MM.1S (cell line): ENCODE measurements around the gene FIG4.

Source experiments
- DNase-seq: peaks from one replicate; pipeline ENCODE4 v3.0.0-alpha.2; 2015
- H2AFZ ChIP-seq: fragments of 300-600 bp; sonication (generic); 2 replicates; pipeline ENCODE4 v1.6.0; 2016; ENCODE audit warnings: antibody characterized with exemption, low read length
- H3F3A ChIP-seq: fragments of 300-600 bp; sonication (generic); 2 replicates; pipeline ENCODE4 v1.6.1; 2016; ENCODE audit warnings: mild to moderate bottlenecking, antibody characterized with exemption, low read length, moderate library complexity, mixed read lengths; ENCODE audit not compliant: insufficient read depth
- H3K27ac ChIP-seq: fragments of 300-600 bp; sonication (generic); 2 replicates; pipeline ENCODE4 v1.5.1; 2016; ENCODE audit warnings: mild to moderate bottlenecking, low read length
- H3K27me3 ChIP-seq: fragments of 300-600 bp; sonication (generic); replicated peaks from 2 replicates; pipeline ENCODE4 v1.6.0; 2016; ENCODE audit warnings: low read length; ENCODE audit not compliant: insufficient read depth
- H3K36me3 ChIP-seq: fragments of 300-600 bp; sonication (generic); replicated peaks from 2 replicates; pipeline ENCODE4 v1.6.1; 2016; ENCODE audit warnings: mild to moderate bottlenecking, low read length, mixed read lengths; ENCODE audit not compliant: insufficient read depth
- H3K4me1 ChIP-seq: fragments of 300-600 bp; sonication (generic); 2 replicates; pipeline ENCODE4 v1.6.1; 2016; ENCODE audit warnings: low read length, mixed read lengths
- H3K4me2 ChIP-seq: fragments of 300-600 bp; sonication (generic); 2 replicates; pipeline ENCODE4 v1.6.0; 2016; ENCODE audit warnings: low read depth, low read length
- H3K4me3 ChIP-seq: fragments of 300-600 bp; sonication (generic); 2 replicates; pipeline ENCODE4 v1.5.1; 2016; ENCODE audit warnings: low read length, mixed read lengths
- H3K79me2 ChIP-seq: fragments of 300-600 bp; sonication (generic); 2 replicates; pipeline ENCODE4 v1.6.1; 2016; ENCODE audit warnings: mixed run types, low read length, mixed read lengths
- H3K9ac ChIP-seq: fragments of 300-600 bp; sonication (generic); 2 replicates; pipeline ENCODE4 v1.6.1; 2016; ENCODE audit warnings: low read length, mixed read lengths
- H3K9me2 ChIP-seq: fragments of 300-600 bp; sonication (generic); replicated peaks from 2 replicates; pipeline ENCODE4 v1.6.1; 2016; ENCODE audit warnings: mild to moderate bottlenecking, low read length, mixed read lengths; ENCODE audit not compliant: insufficient read depth
- H3K9me3 ChIP-seq: fragments of 300-600 bp; sonication (generic); replicated peaks from 2 replicates; pipeline ENCODE4 v1.6.1; 2016; ENCODE audit warnings: mild to moderate bottlenecking, low read length, mixed read lengths; ENCODE audit not compliant: insufficient read depth
- H4K20me1 ChIP-seq: fragments of 300-600 bp; sonication (generic); 2 replicates; pipeline ENCODE4 v1.6.1; 2016; ENCODE audit warnings: mild to moderate bottlenecking, low read length, moderate library complexity, mixed read lengths; ENCODE audit not compliant: insufficient read depth
- CTCF ChIP-seq: fragments of 300-600 bp; sonication (generic); IDR thresholded peaks from 2 replicates; pipeline ENCODE4 v1.5.1; 2016; ENCODE audit warnings: antibody characterized with exemption, low read length, mixed read lengths
- EZH2 ChIP-seq: fragments of 300-600 bp; sonication (generic); optimal IDR thresholded peaks from 2 replicates; pipeline ENCODE3; 2017; ENCODE audit warnings: low read depth, mild to moderate bottlenecking, antibody characterized with exemption, low read length, mixed read lengths
- EZH2phosphoT487 ChIP-seq: fragments of 300-600 bp; sonication (generic); IDR thresholded peaks from 2 replicates; pipeline ENCODE4 v1.6.1; 2018; ENCODE audit warnings: antibody characterized with exemption, low read length

The FIG4 gene

GRCh38 chr6:109807881-109808280 lies 116.8 kb downstream of the FIG4 start:
- no peaks in the 10 kb centered on the region for H3K4me1 ChIP-seq
- no peak overlapping the region for H2AFZ ChIP-seq
- H4K20me1 ChIP-seq = no peaks in the 10 kb centered on the region
- no peaks in the 10 kb centered on the region for H3K9me3 ChIP-seq
- TF ChIP-seq CTCF (no peak), EZH2phosphoT487 (no peak), EZH2 (no peak)
- no peak overlapping the region for H3K27ac ChIP-seq
- no peak overlapping the region for H3K4me2 ChIP-seq
- H3F3A ChIP-seq = no peaks in the 10 kb centered on the region
- H3K36me3 ChIP-seq = no peaks in the 10 kb centered on the region
- H3K9ac ChIP-seq = no peak overlapping the region
- no peaks in the 10 kb centered on the region for H3K27me3 ChIP-seq
- no peaks in the 10 kb centered on the region for H3K79me2 ChIP-seq
- DNase-seq = no peak
- no peaks in the 10 kb centered on the region for H3K9me2 ChIP-seq
- H3K4me3 ChIP-seq = no peak overlapping the region

DNA sequence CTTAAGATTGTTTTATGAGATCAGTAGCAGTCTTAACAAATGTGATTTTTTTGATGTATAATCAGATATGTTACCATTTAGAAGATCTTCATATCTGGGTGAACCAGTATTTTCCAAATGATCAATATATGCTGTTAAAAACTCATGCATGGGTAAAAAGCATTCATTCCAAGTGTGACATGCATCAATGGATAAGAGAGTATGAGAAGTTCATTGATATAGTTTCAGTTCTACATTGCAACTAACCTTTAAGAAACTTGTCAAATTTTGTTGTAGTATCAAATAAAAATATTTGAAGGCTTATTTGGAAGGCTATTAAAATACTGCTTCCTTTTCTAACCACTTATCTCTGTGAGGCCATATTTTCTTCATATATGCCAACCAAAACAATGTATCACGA lies 117.7 kb downstream of the FIG4 start:
- no peak for DNase-seq
- H3K4me1 ChIP-seq = no peaks in the 10 kb centered on the region
- H3K9ac ChIP-seq = no peak overlapping the region
- no peak for TF ChIP-seq CTCF
- no peak for TF ChIP-seq EZH2
- TF ChIP-seq EZH2phosphoT487 = no peak
- no peaks in the 10 kb centered on the region for H3F3A ChIP-seq
- H4K20me1 ChIP-seq = no peaks in the 10 kb centered on the region
- no peaks in the 10 kb centered on the region for H3K27me3 ChIP-seq
- no peaks in the 10 kb centered on the region for H3K36me3 ChIP-seq
- H3K9me2 ChIP-seq = no peaks in the 10 kb centered on the region
- no peak overlapping the region for H3K27ac ChIP-seq
- no peaks in the 10 kb centered on the region for H3K79me2 ChIP-seq
- H2AFZ ChIP-seq = no peak overlapping the region
- H3K4me3 ChIP-seq = no peak overlapping the region
- H3K9me3 ChIP-seq = no peaks in the 10 kb centered on the region
- no peak overlapping the region for H3K4me2 ChIP-seq

DNA sequence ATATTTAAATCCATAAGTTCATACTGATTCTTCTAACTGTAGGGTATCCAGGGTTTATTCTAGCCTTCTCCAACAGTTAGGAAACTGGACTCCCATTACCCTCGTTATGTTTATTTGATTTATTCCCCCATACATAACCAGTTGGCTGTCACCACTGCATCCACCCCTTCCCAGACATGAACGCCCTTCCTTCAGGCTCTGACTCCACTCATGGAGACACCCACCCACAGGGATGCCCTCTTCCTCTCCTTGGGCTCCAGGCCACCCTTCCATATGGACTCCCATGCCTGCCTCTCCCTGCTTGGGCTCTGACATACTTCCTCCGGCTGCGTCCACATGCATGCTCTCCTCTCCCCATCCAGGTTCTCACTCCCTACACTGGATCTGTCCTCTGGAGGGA lies 124.0 kb downstream of the FIG4 start:
- Histone ChIP-seq H3K79me2 (no peaks in the 10 kb centered on the region), H3K4me2 (no peak overlapping the region), H3K27me3 (no peaks in the 10 kb centered on the region), H3K4me3 (no peak overlapping the region), H3K4me1 (no peaks in the 10 kb centered on the region), H2AFZ (no peak overlapping the region), H3K27ac (no peak overlapping the region), H3K9me2 (no peaks in the 10 kb centered on the region), H3K36me3 (no peaks in the 10 kb centered on the region), H4K20me1 (no peaks in the 10 kb centered on the region), H3K9me3 (no peaks in the 10 kb centered on the region), H3K9ac (no peak overlapping the region), H3F3A (no peaks in the 10 kb centered on the region)
- DNase-seq = no peak
- TF ChIP-seq EZH2 = no peak

DNA sequence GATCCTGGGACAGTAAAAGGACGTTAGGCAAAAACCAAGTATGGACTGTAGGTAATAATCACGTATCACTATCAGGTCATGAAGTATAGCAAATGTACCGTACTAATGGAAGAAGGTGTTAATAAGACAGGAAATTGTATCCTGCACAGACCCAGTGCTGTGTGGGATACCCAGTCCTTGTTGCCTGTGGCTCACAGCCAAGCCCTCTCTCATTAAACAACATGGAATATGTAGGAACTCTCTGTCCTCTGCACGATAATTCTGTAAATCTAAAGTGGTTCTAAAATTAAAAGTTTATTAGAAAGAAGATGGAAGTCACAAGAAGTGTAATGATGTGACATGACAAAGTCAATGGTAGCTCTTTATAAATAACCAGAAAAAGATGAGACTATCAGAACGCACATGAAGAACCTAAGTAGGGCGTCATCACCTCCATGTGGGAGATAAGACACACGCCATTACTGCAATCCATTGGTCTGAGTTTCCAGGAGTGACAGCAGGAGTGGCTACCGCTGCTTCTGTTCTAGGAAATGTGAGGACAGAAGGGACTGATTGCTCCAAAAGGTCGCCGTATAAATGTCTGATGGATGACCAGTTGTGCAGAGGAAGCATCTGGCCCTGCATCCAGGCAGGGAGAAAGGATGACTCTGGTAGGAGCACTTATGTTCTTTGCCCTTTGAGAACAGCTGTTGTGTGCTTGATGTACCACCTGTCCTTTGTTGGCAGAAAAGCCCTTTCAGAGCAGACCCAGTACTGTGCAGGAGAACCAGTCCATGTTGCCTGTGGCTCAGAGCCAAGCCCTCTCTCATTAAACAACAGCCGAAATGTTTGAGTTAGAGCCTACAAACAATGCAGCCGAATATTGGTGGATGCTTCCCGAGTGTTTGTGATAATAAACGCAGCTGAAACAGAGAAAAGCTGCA lies 125.6 kb downstream of the FIG4 start:
- Histone ChIP-seq H3K4me3 (no peak overlapping the region), H3K27me3 (no peaks in the 10 kb centered on the region), H3K79me2 (no peaks in the 10 kb centered on the region), H3F3A (no peaks in the 10 kb centered on the region), H3K9me3 (no peaks in the 10 kb centered on the region), H3K9ac (no peak overlapping the region), H4K20me1 (no peaks in the 10 kb centered on the region), H2AFZ (no peak overlapping the region), H3K36me3 (no peaks in the 10 kb centered on the region), H3K9me2 (no peaks in the 10 kb centered on the region), H3K4me2 (no peak overlapping the region), H3K27ac (no peak overlapping the region), H3K4me1 (no peaks in the 10 kb centered on the region)
- TF ChIP-seq CTCF (no peak), EZH2phosphoT487 (no peak), EZH2 (no peak)
- no peak for DNase-seq
